Measurements from ENCODE around the gene GABRG1. TPM values are rescaled to one million over a fixed set of nuclear protein-coding genes. Genes with fewer than 3 reads are reported as not detected.
A peak's percentile ranks its signal among the peaks of the same experiment; 100 is the strongest.

The GABRG1 gene
- under 1 TPM; 0.13 to 0.46 (median 0.17) TPM for polyA plus RNA-seq (ENCODE audit: insufficient read length in 4 of 4)

- DNase-seq (ENCODE audit: low read depth in 4 of 4, low spot score in 3 of 4) = no peak
Measured at GRCh38 chr4:46123913-46124755, at the start of gene GABRG1. GABRG1 (minus strand) TSS chr4:46124054; CDS start chr4:46123913, 141 bp downstream.

- no peak for DNase-seq (ENCODE audit: low read depth in 4 of 4, low spot score in 3 of 4)
Measured at GRCh38 chr4:46146993-46147392, 23.1 kb upstream of the GABRG1 start.

GRCh38 chr4:46131498-46132057 is 7.7 kb upstream of the GABRG1 start:
- DNase-seq (ENCODE audit: low read depth in 4 of 4, low spot score in 3 of 4) = no peak

GRCh38 chr4:46124773-46125413 is 1.0 kb upstream of the GABRG1 start:
- DNase-seq (ENCODE audit: low read depth in 4 of 4, low spot score in 3 of 4) = peak; percentile 7 to 33 (median 16)

GRCh38 chr4:46081674-46082073 is 42.2 kb downstream of the GABRG1 start:
- no peak for DNase-seq (ENCODE audit: low read depth in 4 of 4, low spot score in 3 of 4)

- DNase-seq (ENCODE audit: low read depth in 4 of 4, low spot score in 3 of 4) = no peak
Measured at GRCh38 chr4:46081248-46081647, 42.6 kb downstream of the GABRG1 start.

- DNase-seq (ENCODE audit: low read depth in 4 of 4, low spot score in 3 of 4) = no peak
Measured at GRCh38 chr4:46073778-46074177, 50.1 kb downstream of the GABRG1 start.

- no peak for DNase-seq (ENCODE audit: low read depth in 4 of 4, low spot score in 3 of 4)
Measured at GRCh38 chr4:46051392-46051791, 72.5 kb downstream of the GABRG1 start.

- DNase-seq (ENCODE audit: low read depth in 4 of 4, low spot score in 3 of 4) = no peak
Measured at GRCh38 chr4:46032056-46032455, 91.8 kb downstream of the GABRG1 start.

GRCh38 chr4:46016306-46016705 is 107.5 kb downstream of the GABRG1 start:
- peak in 2 of 4 donors; percentile 1 to 3 for DNase-seq (ENCODE audit: low read depth in 4 of 4, low spot score in 3 of 4)

- no peak for DNase-seq (ENCODE audit: low read depth in 4 of 4, low spot score in 3 of 4)
Measured at GRCh38 chr4:45992728-45993127, 131.1 kb downstream of the GABRG1 start.

- no peak for DNase-seq (ENCODE audit: low read depth in 4 of 4, low spot score in 3 of 4)
Measured at GRCh38 chr4:45989775-45990174, 134.1 kb downstream of the GABRG1 start.

- no peak for DNase-seq (ENCODE audit: low read depth in 4 of 4, low spot score in 3 of 4)
Measured at GRCh38 chr4:45987858-45988257, 136.0 kb downstream of the GABRG1 start.
